ENCODE data around the gene PILRA. TPM values are rescaled to one million over a fixed set of nuclear protein-coding genes. Genes with fewer than 3 reads are reported as not detected.

Gene PILRA
- total and polyA plus RNA-seq, 10 of the 15 experiments (the other 5 are each of a cell fraction or from before 2014, with no cell fraction given) = 6.6 to 43.3 (median 11.5) TPM

GRCh38 chr7:100390286-100391009, 17.2 kb downstream of the PILRA start:
- RAD21 ChIA-PET (ENCODE audit: unreplicated experiment) = no interaction called here
- CTCF ChIA-PET = interaction anchor here (1.4 to 1.7 kb wide), 2 partner anchors 17 kb away, joined by 5 to 11 read pairs; no protein-coding TSS in a partner anchor
- no peak overlapping the region for H3K4me3 ChIP-seq
- TF ChIP-seq, protein P1, sequence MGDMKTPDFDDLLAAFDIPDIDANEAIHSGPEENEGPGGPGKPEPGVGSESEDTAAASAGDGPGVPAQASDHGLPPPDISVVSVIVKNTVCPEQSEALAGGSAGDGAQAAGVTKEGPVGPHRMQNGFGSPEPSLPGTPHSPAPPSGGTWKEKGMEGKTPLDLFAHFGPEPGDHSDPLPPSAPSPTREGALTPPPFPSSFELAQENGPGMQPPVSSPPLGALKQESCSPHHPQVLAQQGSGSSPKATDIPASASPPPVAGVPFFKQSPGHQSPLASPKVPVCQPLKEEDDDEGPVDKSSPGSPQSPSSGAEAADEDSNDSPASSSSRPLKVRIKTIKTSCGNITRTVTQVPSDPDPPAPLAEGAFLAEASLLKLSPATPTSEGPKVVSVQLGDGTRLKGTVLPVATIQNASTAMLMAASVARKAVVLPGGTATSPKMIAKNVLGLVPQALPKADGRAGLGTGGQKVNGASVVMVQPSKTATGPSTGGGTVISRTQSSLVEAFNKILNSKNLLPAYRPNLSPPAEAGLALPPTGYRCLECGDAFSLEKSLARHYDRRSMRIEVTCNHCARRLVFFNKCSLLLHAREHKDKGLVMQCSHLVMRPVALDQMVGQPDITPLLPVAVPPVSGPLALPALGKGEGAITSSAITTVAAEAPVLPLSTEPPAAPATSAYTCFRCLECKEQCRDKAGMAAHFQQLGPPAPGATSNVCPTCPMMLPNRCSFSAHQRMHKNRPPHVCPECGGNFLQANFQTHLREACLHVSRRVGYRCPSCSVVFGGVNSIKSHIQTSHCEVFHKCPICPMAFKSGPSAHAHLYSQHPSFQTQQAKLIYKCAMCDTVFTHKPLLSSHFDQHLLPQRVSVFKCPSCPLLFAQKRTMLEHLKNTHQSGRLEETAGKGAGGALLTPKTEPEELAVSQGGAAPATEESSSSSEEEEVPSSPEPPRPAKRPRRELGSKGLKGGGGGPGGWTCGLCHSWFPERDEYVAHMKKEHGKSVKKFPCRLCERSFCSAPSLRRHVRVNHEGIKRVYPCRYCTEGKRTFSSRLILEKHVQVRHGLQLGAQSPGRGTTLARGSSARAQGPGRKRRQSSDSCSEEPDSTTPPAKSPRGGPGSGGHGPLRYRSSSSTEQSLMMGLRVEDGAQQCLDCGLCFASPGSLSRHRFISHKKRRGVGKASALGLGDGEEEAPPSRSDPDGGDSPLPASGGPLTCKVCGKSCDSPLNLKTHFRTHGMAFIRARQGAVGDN (IDR thresholded peaks at IDR 0.05) = no peak
- TF ChIP-seq E4F1 (IDR thresholded peaks at IDR 0.05; ENCODE audit: borderline replicate concordance, partially characterized antibody) = no peak
- TF ChIP-seq BCLAF1 (IDR thresholded peaks at IDR 0.05) = no peak
- no peak for TF ChIP-seq CHD4 (IDR thresholded peaks at IDR 0.05)
- TF ChIP-seq KDM1A (IDR thresholded peaks at IDR 0.05; ENCODE audit: borderline replicate concordance) = no peak
- TF ChIP-seq RFX5 (IDR thresholded peaks at IDR 0.05; ENCODE audit: low read depth, low read length) = no peak
- TF ChIP-seq NR2C1 (IDR thresholded peaks at IDR 0.05) = no peak
- TF ChIP-seq NKRF (conservative IDR thresholded peaks at IDR 0.05) = no peak
- TF ChIP-seq ZBED1 (IDR thresholded peaks at IDR 0.05; ENCODE audit: borderline replicate concordance) = no peak
- no peak for TF ChIP-seq EP300 (IDR thresholded peaks at IDR 0.05; ENCODE audit: borderline replicate concordance in 1 of 2, control insufficient read depth in 1 of 2, low read depth in 2 of 2, low read length in 2 of 2)
- H3K4me1 ChIP-seq (ENCODE audit: control insufficient read depth, insufficient read depth, low read length) = peaks cover 16% of the 10 kb centered on the region
- no peak overlapping the region for H2AFZ ChIP-seq (ENCODE audit: control insufficient read depth, low read depth, low read length)
- DNase-seq (ENCODE audit: low read depth, low spot score) (no peak), FAIRE-seq (no peak), ATAC-seq (no peak)
- peaks cover 0 to 2% of the 10 kb centered on the region in 2 experiments; a peak in 2 of 4 replicates for H3K36me3 ChIP-seq (ENCODE audit: control insufficient read depth in 2 of 2, insufficient read depth in 2 of 2, low read length in 1 of 2)
- H3K4me2 ChIP-seq (ENCODE audit: control insufficient read depth, insufficient read depth) = no peak overlapping the region
- WGBS (ENCODE audit: insufficient coverage, insufficient replicate concordance, low lambda C conversion rate, missing lambda C conversion rate) = 43% methylated on average over 3 of the region's 3 CpGs
- SMC1A ChIA-PET (ENCODE audit: uncharacterized antibody, unreplicated experiment) = interaction anchor here (0.8 to 1.3 kb wide), 3 partner anchors 8 to 17 kb away, joined by 3 to 6 read pairs (median 4); no protein-coding TSS in a partner anchor
- POLR2A ChIA-PET = interaction anchor here (0.6 to 1.8 kb wide), 2 partner anchors 14 to 16 kb away, joined by 3 to 5 read pairs; no protein-coding TSS in a partner anchor
- H3K79me2 ChIP-seq (ENCODE audit: control insufficient read depth, insufficient read depth, low read length) = no peaks in the 10 kb centered on the region
- H3K27me3 ChIP-seq (replicated peaks in 1 of 2; ENCODE audit: control insufficient read depth in 2 of 2, insufficient read depth in 2 of 2, low read length in 1 of 2) = no peaks in the 10 kb centered on the region
- intact Hi-C loops (cut with micrococcal nuclease; ENCODE audit: unreplicated experiment) (no loop called here), in situ Hi-C loops (cut with MboI) (no loop called here)
- no peaks in the 10 kb centered on the region for H3K9me3 ChIP-seq (replicated peaks; ENCODE audit: control insufficient read depth, insufficient read depth, low read length)
- H3K9ac ChIP-seq (ENCODE audit: control insufficient read depth, insufficient read depth, low read length) = no peak overlapping the region
- no TSS peak for BruUV-seq (replicated peaks)
- H3K27ac ChIP-seq (ENCODE audit: control insufficient read depth, insufficient read depth) = no peak overlapping the region
- H4K20me1 ChIP-seq (ENCODE audit: control insufficient read depth, insufficient read depth) = no peaks in the 10 kb centered on the region
